Thoracic aorta (tissue), 2 donors: ENCODE data around the gene AFTPH. TPM values are rescaled to one million over a fixed set of nuclear protein-coding genes. Genes with fewer than 3 reads are reported as not detected.

Source experiments
- ATAC-seq: fragments of 150-250 bp; one replicate; pipeline ENCODE4 v1.8.0; 2017; ENCODE audit warnings: low read depth; ENCODE audit not compliant: insufficient number of reproducible peaks, low FRiP score
- DNase-seq: peaks from one replicate; pipeline ENCODE4 v3.0.0-alpha.2; 2020; ENCODE audit warnings: low spot score
- H3K27ac ChIP-seq, 2 donors: fragments of 200-600 bp; sonication (generic); 1 replicate in 1 of 2; 2 replicates in 1 of 2; pipeline ENCODE4 v1.5.1; 2016; ENCODE audit warnings: mild to moderate bottlenecking in 2 of 2, moderate library complexity in 2 of 2
- H3K27me3 ChIP-seq: fragments of 200-600 bp; sonication (generic); replicated peaks from 2 replicates; pipeline ENCODE4 v1.6.0; 2016; ENCODE audit warnings: mild to moderate bottlenecking; ENCODE audit not compliant: insufficient read depth
- H3K36me3 ChIP-seq: fragments of 200-600 bp; sonication (generic); one replicate; pipeline ENCODE4 v1.5.1; 2016
- H3K4me1 ChIP-seq, 2 donors: fragments of 200-600 bp; sonication (generic); 1 replicate in 1 of 2; 2 replicates in 1 of 2; pipeline versions ENCODE4 v1.5.1 to v1.6.0; 2016; ENCODE audit warnings: low read depth in 2 of 2, mild to moderate bottlenecking in 1 of 2; ENCODE audit not compliant: control insufficient read depth in 1 of 2
- H3K4me3 ChIP-seq: fragments of 200-600 bp; sonication (generic); 2 replicates; pipeline ENCODE4 v1.5.1; 2016; ENCODE audit warnings: mild to moderate bottlenecking
- H3K9me3 ChIP-seq: fragments of 200-600 bp; sonication (generic); 2 replicates; pipeline ENCODE4 v1.5.1; 2016
- total RNA-seq, 2 donors: library from RNA; depleted of rRNA; stranded (reverse); fragments of >200 nt; gene quantifications; one replicate each; pipeline versions ENCODE4 v1.1.0 to v1.2.3, GENCODE V29; 2016
- TF ChIP-seq, protein P1 (sequence below): fragments of 200-600 bp; sonication (generic); IDR thresholded peaks from one replicate; pipeline ENCODE4 v1.5.1; 2019; ENCODE audit warnings: antibody characterized with exemption

Gene AFTPH
- total RNA-seq, 2 donors from 2014 or later = 27.3 to 32.1 TPM

GRCh38 chr2:64538764-64539433, 14.8 kb downstream of the AFTPH start:
- Histone ChIP-seq H3K4me3 (no peak overlapping the region), H3K27me3 (no peaks in the 10 kb centered on the region), H3K9me3 (no peaks in the 10 kb centered on the region), H3K36me3 (no peaks in the 10 kb centered on the region), H3K4me1 (peaks cover 23 to 24% of the 10 kb centered on the region in 2 donors), H3K27ac (no peak overlapping the region)
- TF ChIP-seq, protein P1, sequence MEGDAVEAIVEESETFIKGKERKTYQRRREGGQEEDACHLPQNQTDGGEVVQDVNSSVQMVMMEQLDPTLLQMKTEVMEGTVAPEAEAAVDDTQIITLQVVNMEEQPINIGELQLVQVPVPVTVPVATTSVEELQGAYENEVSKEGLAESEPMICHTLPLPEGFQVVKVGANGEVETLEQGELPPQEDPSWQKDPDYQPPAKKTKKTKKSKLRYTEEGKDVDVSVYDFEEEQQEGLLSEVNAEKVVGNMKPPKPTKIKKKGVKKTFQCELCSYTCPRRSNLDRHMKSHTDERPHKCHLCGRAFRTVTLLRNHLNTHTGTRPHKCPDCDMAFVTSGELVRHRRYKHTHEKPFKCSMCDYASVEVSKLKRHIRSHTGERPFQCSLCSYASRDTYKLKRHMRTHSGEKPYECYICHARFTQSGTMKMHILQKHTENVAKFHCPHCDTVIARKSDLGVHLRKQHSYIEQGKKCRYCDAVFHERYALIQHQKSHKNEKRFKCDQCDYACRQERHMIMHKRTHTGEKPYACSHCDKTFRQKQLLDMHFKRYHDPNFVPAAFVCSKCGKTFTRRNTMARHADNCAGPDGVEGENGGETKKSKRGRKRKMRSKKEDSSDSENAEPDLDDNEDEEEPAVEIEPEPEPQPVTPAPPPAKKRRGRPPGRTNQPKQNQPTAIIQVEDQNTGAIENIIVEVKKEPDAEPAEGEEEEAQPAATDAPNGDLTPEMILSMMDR = no peak
- no peak for DNase-seq
- ATAC-seq = no peak

DNA sequence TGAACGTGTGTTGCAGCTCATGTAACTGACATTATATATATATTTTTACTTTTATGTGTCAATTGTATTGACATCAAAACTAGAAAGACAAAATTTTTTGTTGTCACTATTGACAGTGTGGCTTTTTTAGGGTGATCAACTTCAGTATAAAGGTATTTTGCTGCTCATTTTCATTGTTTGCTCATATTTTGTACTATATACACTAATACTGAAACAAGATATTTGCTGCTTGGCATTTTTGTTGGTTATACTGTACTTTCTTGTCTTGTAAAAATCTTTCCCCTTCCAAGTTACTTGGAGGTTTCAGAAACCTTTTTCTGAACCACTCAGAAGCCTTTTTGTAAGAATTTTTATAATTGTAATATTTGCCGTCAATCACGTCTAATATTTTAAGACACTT, 16.5 kb downstream of the AFTPH start:
- no peaks in the 10 kb centered on the region for H3K9me3 ChIP-seq
- no peak overlapping the region for H3K27ac ChIP-seq
- H3K4me3 ChIP-seq = no peak overlapping the region
- H3K27me3 ChIP-seq = no peaks in the 10 kb centered on the region
- ATAC-seq (no peak), DNase-seq (no peak)
- peaks cover 19 to 31% of the 10 kb centered on the region in 2 donors for H3K4me1 ChIP-seq
- TF ChIP-seq, protein P1 = no peak
- H3K36me3 ChIP-seq = no peaks in the 10 kb centered on the region

GRCh38 chr2:64541547-64541946, 17.4 kb downstream of the AFTPH start:
- H3K27ac ChIP-seq = no peak overlapping the region
- H3K4me1 ChIP-seq = peaks cover 19 to 31% of the 10 kb centered on the region in 2 donors
- no peak overlapping the region for H3K4me3 ChIP-seq
- no peaks in the 10 kb centered on the region for H3K27me3 ChIP-seq
- no peaks in the 10 kb centered on the region for H3K36me3 ChIP-seq
- TF ChIP-seq, protein P1 = no peak
- ATAC-seq (no peak), DNase-seq (no peak)
- no peaks in the 10 kb centered on the region for H3K9me3 ChIP-seq

- Histone ChIP-seq H3K9me3 (no peaks in the 10 kb centered on the region), H3K27ac (no peak overlapping the region), H3K27me3 (no peaks in the 10 kb centered on the region), H3K36me3 (no peaks in the 10 kb centered on the region), H3K4me1 (peaks cover 19 to 31% of the 10 kb centered on the region in 2 donors), H3K4me3 (no peak overlapping the region)
- ATAC-seq (no peak), DNase-seq (no peak)
- TF ChIP-seq, protein P1 = no peak
Measured at GRCh38 chr2:64542071-64543007, 18.2 kb downstream of the AFTPH start.

- Histone ChIP-seq H3K27me3 (no peaks in the 10 kb centered on the region), H3K4me3 (no peak overlapping the region), H3K36me3 (no peaks in the 10 kb centered on the region), H3K9me3 (no peaks in the 10 kb centered on the region), H3K4me1 (peaks cover 15 to 31% of the 10 kb centered on the region in 2 donors), H3K27ac (no peak overlapping the region)
- ATAC-seq (no peak), DNase-seq (no peak)
- TF ChIP-seq, protein P1 = no peak
Measured at GRCh38 chr2:64543008-64543697, 19.0 kb downstream of the AFTPH start.
